HG03097 (cell line): ENCODE measurements around the gene ADGRB3.
"Not testable (repeated sequence)": the region's sequence is repeated elsewhere in the genome, so short reads cannot be mapped to it uniquely, and the experiment has no call there.

ENCODE experiments used
- ATAC-seq: cut with Tn5 transposase; IDR thresholded peaks from one replicate; pipeline ENCODE4 v1.9.1; 2021; ENCODE audit not compliant: unreplicated experiment, low FRiP score

ADGRB3 gene

GRCh38 chr6:68774843-68775242, 139.8 kb downstream of the ADGRB3 start:
- no peak for ATAC-seq

- no peak for ATAC-seq
Measured at GRCh38 chr6:68776354-68776753, 141.3 kb downstream of the ADGRB3 start.

GRCh38 chr6:68777956-68778355, 142.9 kb downstream of the ADGRB3 start:
- no peak for ATAC-seq

GRCh38 chr6:68778356-68779020, 143.4 kb downstream of the ADGRB3 start:
- ATAC-seq, result no peak

GRCh38 chr6:68779366-68779765, 144.3 kb downstream of the ADGRB3 start:
- no peak for ATAC-seq

GRCh38 chr6:68790128-68790527, 155.0 kb downstream of the ADGRB3 start:
- not testable (repeated sequence) for ATAC-seq

- not testable (repeated sequence) for ATAC-seq
Measured at GRCh38 chr6:68814976-68815375, 179.9 kb downstream of the ADGRB3 start.

GRCh38 chr6:68826501-68826900, 191.4 kb downstream of the ADGRB3 start:
- ATAC-seq, result no peak

- no peak for ATAC-seq
Measured at GRCh38 chr6:68834551-68834950, 199.5 kb downstream of the ADGRB3 start.

GRCh38 chr6:68838571-68838970, 203.5 kb downstream of the ADGRB3 start:
- ATAC-seq, result no peak

- ATAC-seq, result no peak
Measured at GRCh38 chr6:68852791-68853190, 217.7 kb downstream of the ADGRB3 start.

- ATAC-seq, result no peak
Measured at GRCh38 chr6:68859233-68859632, 224.2 kb downstream of the ADGRB3 start.

GRCh38 chr6:68868646-68869045, 233.6 kb downstream of the ADGRB3 start:
- ATAC-seq, result no peak

- ATAC-seq, result no peak
Measured at GRCh38 chr6:68873236-68873635, 238.2 kb downstream of the ADGRB3 start.

- no peak for ATAC-seq
Measured at GRCh38 chr6:68874747-68875146, 239.7 kb downstream of the ADGRB3 start.

GRCh38 chr6:68875403-68875802, 240.3 kb downstream of the ADGRB3 start:
- no peak for ATAC-seq

GRCh38 chr6:68876792-68877493, 241.9 kb downstream of the ADGRB3 start:
- ATAC-seq, result no peak

- ATAC-seq, result no peak
Measured at GRCh38 chr6:68880050-68880813, 245.2 kb downstream of the ADGRB3 start.

- ATAC-seq, result not testable (repeated sequence)
Measured at GRCh38 chr6:68883325-68883724, 248.2 kb downstream of the ADGRB3 start.

- no peak for ATAC-seq
Measured at GRCh38 chr6:68891419-68891818, 256.3 kb downstream of the ADGRB3 start.

- ATAC-seq, result no peak
Measured at GRCh38 chr6:68892452-68892851, 257.4 kb downstream of the ADGRB3 start.
